ENCODE data around the gene DLEC1.

DNA sequence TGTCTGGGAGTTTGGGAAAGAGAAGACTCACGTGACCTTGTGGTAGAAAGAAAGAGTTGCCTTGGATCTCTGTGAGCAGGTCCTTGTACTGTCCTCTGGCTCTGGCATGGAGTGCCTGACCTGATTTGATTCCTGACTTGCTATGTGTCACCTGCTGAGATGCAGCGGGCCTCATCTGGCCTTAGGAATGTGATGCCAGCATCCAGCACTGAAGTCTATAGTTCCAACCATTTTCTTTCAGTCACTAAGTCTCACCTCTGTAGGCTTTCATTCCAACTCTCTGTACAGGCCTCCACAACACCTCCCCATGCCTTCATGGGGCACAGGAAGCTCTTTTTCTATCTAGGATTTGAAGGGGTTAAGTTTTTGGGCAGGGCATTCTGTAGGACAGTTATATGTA lies 114.2 kb downstream of the DLEC1 start:
- no peak for TF ChIP-seq POLR2A (IDR thresholded peaks at IDR 0.05; ENCODE audit: low read depth)
- TF ChIP-seq, protein P1, sequence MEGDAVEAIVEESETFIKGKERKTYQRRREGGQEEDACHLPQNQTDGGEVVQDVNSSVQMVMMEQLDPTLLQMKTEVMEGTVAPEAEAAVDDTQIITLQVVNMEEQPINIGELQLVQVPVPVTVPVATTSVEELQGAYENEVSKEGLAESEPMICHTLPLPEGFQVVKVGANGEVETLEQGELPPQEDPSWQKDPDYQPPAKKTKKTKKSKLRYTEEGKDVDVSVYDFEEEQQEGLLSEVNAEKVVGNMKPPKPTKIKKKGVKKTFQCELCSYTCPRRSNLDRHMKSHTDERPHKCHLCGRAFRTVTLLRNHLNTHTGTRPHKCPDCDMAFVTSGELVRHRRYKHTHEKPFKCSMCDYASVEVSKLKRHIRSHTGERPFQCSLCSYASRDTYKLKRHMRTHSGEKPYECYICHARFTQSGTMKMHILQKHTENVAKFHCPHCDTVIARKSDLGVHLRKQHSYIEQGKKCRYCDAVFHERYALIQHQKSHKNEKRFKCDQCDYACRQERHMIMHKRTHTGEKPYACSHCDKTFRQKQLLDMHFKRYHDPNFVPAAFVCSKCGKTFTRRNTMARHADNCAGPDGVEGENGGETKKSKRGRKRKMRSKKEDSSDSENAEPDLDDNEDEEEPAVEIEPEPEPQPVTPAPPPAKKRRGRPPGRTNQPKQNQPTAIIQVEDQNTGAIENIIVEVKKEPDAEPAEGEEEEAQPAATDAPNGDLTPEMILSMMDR (IDR thresholded peaks at IDR 0.05) = no peak
- no peak for TF ChIP-seq POLR2AphosphoS5 (IDR thresholded peaks at IDR 0.05)

All from esophagus muscularis mucosa (tissue), 3 donors.